HEK293 (cell line): ENCODE data around the gene D2HGDH.

Experiments
- ATF2 ChIP-seq: fragments of 450-650 bp; formaldehyde crosslinking; IDR thresholded peaks from 2 replicates; pipeline ENCODE4 v1.5.1; 2016; ENCODE audit warnings: missing biosample characterization, missing genetic modification characterization, low read depth
- BCL11B ChIP-seq: fragments of 450-650 bp; formaldehyde crosslinking; IDR thresholded peaks from 2 replicates; pipeline ENCODE4 v1.5.1; 2016; ENCODE audit warnings: low read depth, missing biosample characterization, missing genetic modification characterization
- HOXA7 ChIP-seq: sonication (generic); formaldehyde crosslinking; IDR thresholded peaks from 2 replicates; pipeline ENCODE4 v1.8.1; 2022; ENCODE audit warnings: missing genetic modification reagents, borderline replicate concordance
- HOXC10 ChIP-seq: sonication (generic); formaldehyde crosslinking; IDR thresholded peaks from 2 replicates; pipeline ENCODE4 v1.8.1; 2023; ENCODE audit warnings: mild to moderate bottlenecking, missing genetic modification reagents
- IKZF3 ChIP-seq: fragments of 450-650 bp; IDR thresholded peaks from 2 replicates; pipeline ENCODE4 v1.5.0; 2018; ENCODE audit warnings: missing biosample characterization, mild to moderate bottlenecking, missing genetic modification characterization, moderate library complexity
- KLF16 ChIP-seq: fragments of 450-650 bp; formaldehyde crosslinking; IDR thresholded peaks from 2 replicates; pipeline ENCODE4 v1.5.1; 2017; ENCODE audit warnings: missing biosample characterization, missing genetic modification characterization
- KLF9 ChIP-seq: fragments of 450-650 bp; formaldehyde crosslinking; IDR thresholded peaks from 2 replicates; pipeline ENCODE4 v1.5.1; 2016; ENCODE audit warnings: missing biosample characterization, missing genetic modification characterization, low read depth
- OVOL3 ChIP-seq: fragments of 450-650 bp; formaldehyde crosslinking; IDR thresholded peaks from 2 replicates; pipeline ENCODE4 v1.5.1; 2016; ENCODE audit warnings: missing biosample characterization, missing genetic modification characterization
- PBX3 ChIP-seq: sonication (generic); formaldehyde crosslinking; IDR thresholded peaks from 2 replicates; pipeline ENCODE4 v1.8.1; 2022; ENCODE audit warnings: mild to moderate bottlenecking, moderate library complexity, missing genetic modification reagents
- SP7 ChIP-seq: fragments of 450-650 bp; formaldehyde crosslinking; IDR thresholded peaks from 2 replicates; pipeline ENCODE4 v1.5.1; 2016; ENCODE audit warnings: missing biosample characterization, missing genetic modification characterization
- TCF7L2 ChIP-seq: IDR thresholded peaks from 2 replicates; pipeline ENCODE4 v1.6.1; 2011; ENCODE audit warnings: low read depth, mild to moderate bottlenecking, inconsistent platforms, low read length, moderate library complexity, borderline replicate concordance
- ZBTB17 ChIP-seq: fragments of 450-650 bp; formaldehyde crosslinking; IDR thresholded peaks from 2 replicates; pipeline ENCODE4 v1.5.1; 2016; ENCODE audit warnings: missing biosample characterization, missing genetic modification characterization
- ZBTB8A ChIP-seq: fragments of 450-650 bp; formaldehyde crosslinking; IDR thresholded peaks from 2 replicates; pipeline ENCODE4 v1.5.1; 2016; ENCODE audit warnings: missing biosample characterization, missing genetic modification characterization
- ZEB2 ChIP-seq: fragments of 450-650 bp; formaldehyde crosslinking; IDR thresholded peaks from 2 replicates; pipeline ENCODE4 v1.5.1; 2016; ENCODE audit warnings: missing biosample characterization, missing genetic modification characterization
- ZFHX2 ChIP-seq: fragments of 450-650 bp; formaldehyde crosslinking; conservative IDR thresholded peaks from 2 replicates; pipeline ENCODE4 v1.5.1; 2016; ENCODE audit warnings: missing biosample characterization, missing genetic modification characterization
- ZFP69B ChIP-seq: fragments of 450-650 bp; formaldehyde crosslinking; IDR thresholded peaks from 2 replicates; pipeline ENCODE4 v1.5.1; 2016; ENCODE audit warnings: missing biosample characterization, missing genetic modification characterization
- ZNF121 ChIP-seq: fragments of 450-650 bp; formaldehyde crosslinking; IDR thresholded peaks from 2 replicates; pipeline ENCODE4 v1.5.1; 2016; ENCODE audit warnings: missing biosample characterization, missing genetic modification characterization
- ZNF16 ChIP-seq: fragments of 450-650 bp; formaldehyde crosslinking; IDR thresholded peaks from 2 replicates; pipeline ENCODE4 v1.5.1; 2016; ENCODE audit warnings: low read depth, missing biosample characterization, missing genetic modification characterization
- ZNF280D ChIP-seq: fragments of 450-650 bp; formaldehyde crosslinking; IDR thresholded peaks from 2 replicates; pipeline ENCODE4 v1.5.1; 2016; ENCODE audit warnings: missing biosample characterization, missing genetic modification characterization
- ZNF404 ChIP-seq: fragments of 450-650 bp; formaldehyde crosslinking; IDR thresholded peaks from 2 replicates; pipeline ENCODE4 v1.5.1; 2017; ENCODE audit warnings: missing biosample characterization, missing genetic modification characterization
- ZNF558 ChIP-seq: fragments of 450-650 bp; formaldehyde crosslinking; IDR thresholded peaks from 2 replicates; pipeline ENCODE4 v1.5.1; 2016; ENCODE audit warnings: missing biosample characterization, missing genetic modification characterization
- ZNF600 ChIP-seq: fragments of 450-650 bp; formaldehyde crosslinking; IDR thresholded peaks from 2 replicates; pipeline ENCODE4 v1.5.1; 2016; ENCODE audit warnings: missing biosample characterization, missing genetic modification characterization
- ZNF624 ChIP-seq: fragments of 450-650 bp; formaldehyde crosslinking; IDR thresholded peaks from 2 replicates; pipeline ENCODE4 v1.5.1; 2017; ENCODE audit warnings: missing biosample characterization, missing genetic modification characterization
- ZNF654 ChIP-seq: fragments of 450-650 bp; formaldehyde crosslinking; IDR thresholded peaks from 2 replicates; pipeline ENCODE4 v1.5.1; 2016; ENCODE audit warnings: low read depth, missing biosample characterization, missing genetic modification characterization
- ZNF76 ChIP-seq: fragments of 450-650 bp; formaldehyde crosslinking; IDR thresholded peaks from 2 replicates; pipeline ENCODE4; 2016; ENCODE audit warnings: low read depth, missing biosample characterization, missing genetic modification characterization, borderline replicate concordance
- ZSCAN30 ChIP-seq: fragments of 450-650 bp; IDR thresholded peaks from 2 replicates; pipeline ENCODE4 v1.5.1; 2018; ENCODE audit warnings: missing biosample characterization, mild to moderate bottlenecking, missing genetic modification characterization, moderate library complexity
- ZXDB ChIP-seq: fragments of 450-650 bp; formaldehyde crosslinking; IDR thresholded peaks from 2 replicates; pipeline ENCODE4 v1.5.1; 2016; ENCODE audit warnings: missing biosample characterization, missing genetic modification characterization
- TF ChIP-seq, protein P1 (sequence below): fragments of 450-650 bp; formaldehyde crosslinking; optimal IDR thresholded peaks from 2 replicates; pipeline ENCODE3; 2016; ENCODE audit warnings: missing biosample characterization, mild to moderate bottlenecking, missing genetic modification characterization
- TF ChIP-seq, protein P2 (sequence below): fragments of 450-650 bp; formaldehyde crosslinking; IDR thresholded peaks from 2 replicates; pipeline ENCODE4 v1.5.1; 2016; ENCODE audit warnings: missing biosample characterization, missing genetic modification characterization
- TF ChIP-seq, protein P3 (sequence below): fragments of 450-650 bp; formaldehyde crosslinking; IDR thresholded peaks from 2 replicates; pipeline ENCODE4 v1.5.1; 2016; ENCODE audit warnings: missing biosample characterization, missing genetic modification characterization

The D2HGDH gene

DNA sequence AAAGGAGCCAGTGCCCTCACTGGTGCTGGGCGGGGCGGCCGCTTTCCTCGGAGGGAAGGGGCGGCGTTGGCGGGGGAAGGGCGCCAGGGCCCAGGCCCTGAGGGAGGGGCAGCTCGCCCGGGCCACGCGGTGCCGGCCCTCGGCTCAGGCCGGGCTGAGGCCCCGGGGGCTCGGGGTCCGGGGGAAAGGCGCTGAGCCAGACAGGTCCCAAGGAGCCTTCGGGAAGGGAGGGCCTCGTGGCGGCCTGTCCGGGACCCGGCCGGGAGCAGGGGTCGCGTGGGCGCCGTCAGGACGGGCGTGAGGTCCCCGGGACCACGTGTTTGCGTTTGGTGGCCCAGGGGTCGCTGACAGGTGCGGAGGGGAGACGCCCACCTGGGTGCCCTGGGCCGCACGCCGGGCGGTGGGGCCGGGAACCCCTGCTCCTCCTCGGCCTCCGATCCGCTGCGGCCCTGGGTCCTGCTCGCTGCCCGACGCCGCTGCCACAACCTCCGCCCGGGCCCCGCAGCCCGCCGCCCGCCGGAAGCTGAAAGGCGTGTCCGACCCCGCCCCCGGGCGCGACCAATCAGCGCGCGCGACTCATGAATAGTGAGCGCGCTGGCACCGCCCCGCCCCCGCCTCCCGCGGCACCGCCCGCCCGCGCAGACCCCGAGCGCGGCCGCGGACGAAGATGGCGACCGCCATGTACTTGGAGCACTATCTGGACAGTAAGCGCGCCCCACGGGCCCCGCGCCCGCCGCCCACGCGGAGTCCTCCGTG is 32.9 kb upstream of the D2HGDH start, which contains the start of gene ING5 (continued):
- TF ChIP-seq ZNF280D (tag by site-specific recombination) (no peak), ZSCAN30 (peak; percentile 64), KLF9 (tag by site-specific recombination) (peak; percentile 78), TCF7L2 (no peak), ZNF558 (tag by site-specific recombination) (no peak), ZNF624 (tag by site-specific recombination) (no peak), OVOL3 (0 out of 2 replicates have a peak, but pooled peaks have one; percentile 23), ZNF654 (tag by site-specific recombination) (no peak), HOXA7 (CRISPR knock-in tag) (no peak), ZNF76 (tag by site-specific recombination) (peak; percentile 59; the same call in 1 of the 2 replicates), HOXC10 (CRISPR knock-in tag) (no peak), ZEB2 (tag by site-specific recombination) (peak; percentile 64; the same call in 1 of the 2 replicates), IKZF3 (0 out of 2 replicates have a peak, but pooled peaks have one; percentile 8), ZNF121 (tag by site-specific recombination) (peak; percentile 33; the same call in 1 of the 2 replicates), PBX3 (CRISPR knock-in tag) (peak; percentile 78; the same call in 1 of the 2 replicates), ZNF600 (tag by site-specific recombination) (peak; percentile 62; the same call in 1 of the 2 replicates), ZNF16 (no peak), ATF2 (tag by site-specific recombination) (no peak), SP7 (tag by site-specific recombination) (peak; percentile 29; the same call in 1 of the 2 replicates), ZFP69B (peak; percentile 49; the same call in 1 of the 2 replicates), KLF16 (peak; percentile 70), ZBTB8A (tag by site-specific recombination) (peak; percentile 97), ZNF404 (tag by site-specific recombination) (no peak), ZBTB17 (tag by site-specific recombination) (no peak), BCL11B (0 out of 2 replicates have a peak, but pooled peaks have one; percentile 19), ZFHX2 (tag by site-specific recombination) (peak; percentile 78), ZXDB (tag by site-specific recombination) (peak; percentile 84)
- TF ChIP-seq, protein P1, sequence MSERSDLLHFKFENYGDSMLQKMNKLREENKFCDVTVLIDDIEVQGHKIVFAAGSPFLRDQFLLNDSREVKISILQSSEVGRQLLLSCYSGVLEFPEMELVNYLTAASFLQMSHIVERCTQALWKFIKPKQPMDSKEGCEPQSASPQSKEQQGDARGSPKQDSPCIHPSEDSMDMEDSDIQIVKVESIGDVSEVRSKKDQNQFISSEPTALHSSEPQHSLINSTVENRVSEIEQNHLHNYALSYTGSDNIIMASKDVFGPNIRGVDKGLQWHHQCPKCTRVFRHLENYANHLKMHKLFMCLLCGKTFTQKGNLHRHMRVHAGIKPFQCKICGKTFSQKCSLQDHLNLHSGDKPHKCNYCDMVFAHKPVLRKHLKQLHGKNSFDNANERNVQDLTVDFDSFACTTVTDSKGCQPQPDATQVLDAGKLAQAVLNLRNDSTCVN (tag by site-specific recombination), result peak; percentile 60
- TF ChIP-seq, protein P2, sequence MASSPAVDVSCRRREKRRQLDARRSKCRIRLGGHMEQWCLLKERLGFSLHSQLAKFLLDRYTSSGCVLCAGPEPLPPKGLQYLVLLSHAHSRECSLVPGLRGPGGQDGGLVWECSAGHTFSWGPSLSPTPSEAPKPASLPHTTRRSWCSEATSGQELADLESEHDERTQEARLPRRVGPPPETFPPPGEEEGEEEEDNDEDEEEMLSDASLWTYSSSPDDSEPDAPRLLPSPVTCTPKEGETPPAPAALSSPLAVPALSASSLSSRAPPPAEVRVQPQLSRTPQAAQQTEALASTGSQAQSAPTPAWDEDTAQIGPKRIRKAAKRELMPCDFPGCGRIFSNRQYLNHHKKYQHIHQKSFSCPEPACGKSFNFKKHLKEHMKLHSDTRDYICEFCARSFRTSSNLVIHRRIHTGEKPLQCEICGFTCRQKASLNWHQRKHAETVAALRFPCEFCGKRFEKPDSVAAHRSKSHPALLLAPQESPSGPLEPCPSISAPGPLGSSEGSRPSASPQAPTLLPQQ (tag by site-specific recombination), result peak; percentile 86
- TF ChIP-seq, protein P3, sequence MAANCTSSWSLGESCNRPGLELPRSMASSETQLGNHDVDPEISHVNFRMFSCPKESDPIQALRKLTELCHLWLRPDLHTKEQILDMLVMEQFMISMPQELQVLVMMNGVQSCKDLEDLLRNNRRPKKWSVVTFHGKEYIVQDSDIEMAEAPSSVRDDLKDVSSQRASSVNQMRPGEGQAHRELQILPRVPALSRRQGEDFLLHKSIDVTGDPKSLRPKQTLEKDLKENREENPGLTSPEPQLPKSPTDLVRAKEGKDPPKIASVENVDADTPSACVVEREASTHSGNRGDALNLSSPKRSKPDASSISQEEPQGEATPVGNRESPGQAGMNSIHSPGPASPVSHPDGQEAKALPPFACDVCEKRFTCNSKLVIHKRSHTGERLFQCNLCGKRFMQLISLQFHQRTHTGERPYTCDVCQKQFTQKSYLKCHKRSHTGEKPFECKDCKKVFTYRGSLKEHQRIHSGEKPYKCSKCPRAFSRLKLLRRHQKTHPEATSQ (tag by site-specific recombination), result peak; percentile 50; the same call in 1 of the 2 replicates
